Activated T-cell treated with anti-CD3 and anti-CD28 coated beads, Interleukin-2, amount 50 U/mL, for 1 hour (primary cell): ENCODE data around the gene ATG16L1.

Source experiments
- DNase-seq: peaks from one replicate; pipeline ENCODE4 v3.0.0-alpha.2; 2020

The ATG16L1 gene

DNA sequence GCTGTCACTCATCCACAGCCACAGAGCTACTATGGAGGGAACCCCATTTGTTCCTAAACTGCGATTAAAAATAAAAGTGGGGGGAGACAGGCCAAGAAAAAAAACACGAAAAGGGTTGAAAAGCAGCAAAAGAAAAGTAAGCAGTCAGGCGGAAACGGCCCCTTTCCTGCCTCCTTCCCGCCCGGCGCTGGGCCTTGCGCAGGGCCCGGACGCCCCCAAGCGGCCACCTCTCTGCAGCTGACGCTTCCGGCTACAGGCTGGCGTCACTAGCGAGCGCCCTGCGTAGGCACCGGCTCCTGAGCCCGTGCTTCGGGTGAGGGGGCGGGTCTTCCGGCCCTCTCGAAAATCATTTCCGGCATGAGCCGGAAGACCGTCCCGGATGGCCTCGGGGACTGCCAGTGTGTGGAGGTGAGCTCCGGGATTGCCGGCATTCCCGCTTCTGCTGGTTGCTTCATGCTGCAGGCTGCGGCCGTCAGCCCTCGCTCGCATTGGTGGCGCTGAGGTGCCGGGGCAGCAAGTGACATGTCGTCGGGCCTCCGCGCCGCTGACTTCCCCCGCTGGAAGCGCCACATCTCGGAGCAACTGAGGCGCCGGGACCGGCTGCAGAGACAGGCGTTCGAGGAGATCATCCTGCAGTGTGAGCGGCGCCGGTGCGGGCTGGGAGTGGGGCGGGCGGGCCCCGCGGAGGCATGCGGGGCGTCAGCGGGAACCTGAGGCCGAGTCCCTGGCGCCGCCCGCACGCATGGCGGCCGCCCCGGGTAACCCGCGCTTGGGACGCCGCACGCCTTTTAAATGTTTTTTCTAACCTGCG lies at the start of gene ATG16L1:
Gene ATG16L1 (plus strand): TSS at position 368 of the 811 bp plus-strand sequence. CDS start 155 bp downstream, at position 523.
- DNase-seq: peak; percentile 94

DNA sequence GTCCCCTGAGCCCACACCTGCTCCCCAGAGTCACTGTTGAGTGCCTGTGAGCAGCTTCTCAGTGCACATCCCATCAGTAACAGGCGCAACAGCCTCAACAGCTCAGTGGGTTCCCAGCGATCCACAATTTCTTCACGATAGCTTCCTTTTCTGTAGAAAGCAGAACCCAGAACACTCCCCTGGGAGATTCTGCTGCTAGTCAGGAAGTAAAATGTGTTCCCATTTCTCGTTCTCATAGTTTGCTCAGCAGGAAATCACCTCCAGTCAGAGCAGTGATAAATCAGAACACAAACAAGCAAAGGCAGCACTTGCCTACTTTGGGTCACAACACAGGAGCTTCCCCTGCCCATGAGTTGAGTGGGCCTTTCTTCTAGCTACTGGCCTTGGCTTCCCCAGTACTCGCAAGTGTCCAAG lies 48.9 kb upstream of the ATG16L1 start:
- no peak for DNase-seq

- no peak for DNase-seq
Observed at GRCh38 chr2:233203060-233203459, 48.4 kb upstream of the ATG16L1 start.

GRCh38 chr2:233204286-233204936 lies 47.1 kb upstream of the ATG16L1 start:
- DNase-seq: no peak

GRCh38 chr2:233208382-233209116 lies 42.9 kb upstream of the ATG16L1 start:
- DNase-seq: no peak

- DNase-seq: no peak
Observed at GRCh38 chr2:233209117-233209532, 42.3 kb upstream of the ATG16L1 start.

DNA sequence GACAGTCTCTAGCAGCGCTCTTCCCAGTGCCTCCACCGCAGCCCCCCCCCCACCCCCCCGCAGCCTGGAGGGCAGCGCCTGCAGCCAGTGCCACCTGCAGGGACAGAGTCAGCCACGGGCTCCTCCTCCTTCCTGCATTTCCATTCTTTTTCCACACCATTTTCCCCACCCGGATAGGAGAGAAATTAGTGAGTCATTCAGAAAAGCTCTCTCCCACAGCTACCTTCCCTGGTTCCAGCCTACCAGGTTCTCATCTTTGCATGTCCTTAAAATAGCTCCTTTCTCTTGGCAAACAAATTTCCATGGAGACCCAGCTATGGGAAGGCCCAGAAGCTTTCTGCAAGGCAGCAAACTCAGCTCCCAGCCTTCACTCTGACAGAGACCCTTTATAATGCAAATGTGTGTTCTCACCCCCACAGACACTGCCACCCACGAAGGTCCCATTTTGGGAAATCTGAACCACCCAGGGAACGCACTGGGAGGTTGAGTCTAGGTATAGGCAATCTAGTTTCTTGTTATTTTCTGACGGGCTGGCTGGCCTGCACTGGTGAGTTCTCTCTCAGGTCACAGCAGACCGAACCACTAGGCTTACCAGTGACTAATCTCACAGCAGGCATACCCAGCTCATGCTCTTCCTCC lies 41.8 kb upstream of the ATG16L1 start:
- no peak for DNase-seq

GRCh38 chr2:233210281-233210680 lies 41.2 kb upstream of the ATG16L1 start:
- DNase-seq: no peak

GRCh38 chr2:233210843-233211547 lies 40.5 kb upstream of the ATG16L1 start:
- no peak for DNase-seq

DNA sequence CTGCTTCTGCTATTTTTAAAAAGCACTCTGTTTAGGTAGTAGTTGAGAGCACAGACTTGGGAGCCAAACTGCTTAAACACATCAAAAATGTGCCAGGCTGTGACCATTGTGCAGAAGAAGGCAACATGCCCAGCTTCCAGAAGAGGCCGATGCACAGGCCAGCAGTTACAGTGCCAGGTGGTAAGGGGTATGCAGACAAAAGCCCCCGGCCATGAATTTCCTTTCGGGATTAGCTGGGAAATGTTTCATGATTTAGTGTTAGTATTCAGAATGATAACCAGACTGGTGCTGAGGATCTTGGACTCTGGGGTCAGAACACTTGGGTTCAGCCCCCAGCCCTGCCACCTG lies 40.0 kb upstream of the ATG16L1 start:
- DNase-seq: no peak

DNA sequence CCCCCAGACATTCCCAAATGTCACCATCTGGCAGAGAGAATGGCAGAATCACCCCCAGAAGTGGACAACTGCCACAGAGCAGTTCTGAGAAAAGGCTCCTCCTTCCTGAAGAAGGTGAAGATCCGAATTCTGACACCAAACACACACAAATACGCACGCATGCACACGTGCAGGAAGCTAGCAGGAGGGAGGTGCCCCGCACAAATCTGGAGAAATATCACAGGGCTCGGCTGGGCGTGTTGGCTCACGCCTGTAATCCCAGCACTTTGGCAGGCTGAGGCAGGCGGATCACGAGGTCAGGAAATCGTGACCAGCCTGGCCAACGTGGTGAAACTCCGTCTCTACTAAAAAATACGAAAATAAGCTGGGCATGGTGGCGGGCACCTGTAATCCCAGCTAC lies 38.5 kb upstream of the ATG16L1 start:
- no peak for DNase-seq

DNA sequence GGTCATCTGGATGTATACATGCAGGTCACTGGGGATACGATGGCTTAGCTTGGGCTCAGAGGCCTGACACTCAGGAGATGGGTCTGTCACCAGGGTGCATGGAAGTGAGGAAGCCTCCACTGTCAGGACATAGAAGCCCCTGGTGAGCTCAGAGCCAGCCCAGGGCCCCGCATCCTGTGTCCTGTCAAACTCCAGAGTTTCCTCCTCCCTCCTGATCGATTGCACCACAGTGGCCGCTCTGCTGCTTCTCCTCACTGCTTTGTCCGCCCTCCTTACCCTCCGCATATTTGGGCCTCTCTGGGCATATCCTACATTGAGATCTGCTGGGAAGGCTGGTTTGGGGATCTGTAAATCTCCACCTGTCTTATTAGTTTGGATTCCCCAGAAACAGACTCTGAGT lies 37.5 kb upstream of the ATG16L1 start:
- no peak for DNase-seq

- DNase-seq: no peak
Observed at GRCh38 chr2:233217892-233218377, 33.5 kb upstream of the ATG16L1 start.

DNA sequence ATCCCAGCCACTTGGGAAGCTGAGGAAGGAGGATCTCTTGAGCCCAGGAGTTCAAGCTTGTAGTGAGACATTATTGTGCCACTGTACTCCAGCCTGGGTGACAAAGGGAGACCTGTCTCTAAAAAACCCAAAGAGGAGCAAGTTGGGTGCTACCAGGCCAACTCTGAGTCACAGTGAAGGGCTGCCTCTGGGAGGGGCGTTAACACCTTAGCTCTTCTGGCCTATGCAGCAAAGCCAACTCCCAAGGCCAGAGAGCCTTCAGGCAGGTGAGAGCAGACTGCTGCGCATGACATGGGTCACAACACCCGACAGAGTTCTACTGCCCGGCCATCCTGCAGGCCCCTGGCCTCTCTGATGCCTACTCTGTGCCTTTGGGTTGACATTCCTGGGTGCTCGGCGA lies 32.6 kb upstream of the ATG16L1 start:
- no peak for DNase-seq

GRCh38 chr2:233219848-233220247 lies 31.6 kb upstream of the ATG16L1 start:
- no peak for DNase-seq

GRCh38 chr2:233221378-233222063 lies 30.0 kb upstream of the ATG16L1 start:
- no peak for DNase-seq

- no peak for DNase-seq
Observed at GRCh38 chr2:233223059-233223894, 28.2 kb upstream of the ATG16L1 start.

GRCh38 chr2:233225230-233226068 lies 26.0 kb upstream of the ATG16L1 start:
- DNase-seq: no peak

- no peak for DNase-seq
Observed at GRCh38 chr2:233226511-233227031, 24.9 kb upstream of the ATG16L1 start.
